ENCODE results near the gene PRSS53. TPM values are rescaled to one million over a fixed set of nuclear protein-coding genes. Genes with fewer than 3 reads are reported as not detected.

PRSS53 gene
- polyA plus RNA-seq, 3 donors = 0.44 to 0.82 (median 0.60) TPM

GRCh38 chr16:31061126-31061812 lies 27.5 kb downstream of the PRSS53 start:
- DNase-seq (ENCODE audit: low read depth in 3 of 3, low spot score in 2 of 3) = no peak

GRCh38 chr16:31055613-31056012 lies 33.1 kb downstream of the PRSS53 start:
- DNase-seq (ENCODE audit: low read depth in 3 of 3, low spot score in 2 of 3) = no peak

GRCh38 chr16:31052114-31052513 lies 36.6 kb downstream of the PRSS53 start:
- no peak for DNase-seq (ENCODE audit: low read depth in 3 of 3, low spot score in 2 of 3)

DNA sequence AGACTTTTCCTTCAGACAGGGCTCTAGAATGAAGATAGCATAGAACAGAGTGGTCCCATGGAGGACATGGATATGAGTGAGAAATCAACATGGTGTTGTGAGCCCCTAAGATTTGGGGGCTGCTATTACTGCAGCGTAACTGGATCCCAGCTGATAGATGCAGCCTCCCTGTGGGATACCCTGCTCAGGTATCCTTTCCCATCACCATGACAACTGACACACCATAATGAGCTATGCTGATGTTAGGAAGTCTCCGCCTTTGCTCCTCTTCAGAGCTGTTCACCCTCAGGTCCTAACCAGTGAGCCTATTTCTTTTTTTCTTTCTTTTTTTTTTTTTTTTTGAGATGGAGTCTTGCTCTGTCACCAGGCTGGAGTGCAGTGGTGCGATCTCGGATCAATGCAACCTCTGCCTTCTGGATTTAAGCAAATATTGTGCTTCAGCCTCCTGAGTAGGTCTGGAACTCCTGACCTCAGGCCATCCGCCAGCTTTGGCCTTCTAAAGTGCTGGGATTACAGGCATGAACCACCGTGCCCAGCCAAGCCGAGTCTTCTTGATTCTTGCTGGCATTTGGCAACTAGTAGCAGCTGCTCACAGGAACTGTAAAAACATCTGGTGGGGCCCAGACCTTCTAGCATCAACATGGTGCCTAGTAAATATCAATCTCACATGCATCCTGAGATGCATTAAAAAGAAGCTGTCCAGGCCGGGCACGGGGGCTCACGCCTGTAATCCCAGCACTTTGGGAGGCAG lies 38.3 kb downstream of the PRSS53 start:
- no peak for DNase-seq (ENCODE audit: low read depth in 3 of 3, low spot score in 2 of 3)

DNA sequence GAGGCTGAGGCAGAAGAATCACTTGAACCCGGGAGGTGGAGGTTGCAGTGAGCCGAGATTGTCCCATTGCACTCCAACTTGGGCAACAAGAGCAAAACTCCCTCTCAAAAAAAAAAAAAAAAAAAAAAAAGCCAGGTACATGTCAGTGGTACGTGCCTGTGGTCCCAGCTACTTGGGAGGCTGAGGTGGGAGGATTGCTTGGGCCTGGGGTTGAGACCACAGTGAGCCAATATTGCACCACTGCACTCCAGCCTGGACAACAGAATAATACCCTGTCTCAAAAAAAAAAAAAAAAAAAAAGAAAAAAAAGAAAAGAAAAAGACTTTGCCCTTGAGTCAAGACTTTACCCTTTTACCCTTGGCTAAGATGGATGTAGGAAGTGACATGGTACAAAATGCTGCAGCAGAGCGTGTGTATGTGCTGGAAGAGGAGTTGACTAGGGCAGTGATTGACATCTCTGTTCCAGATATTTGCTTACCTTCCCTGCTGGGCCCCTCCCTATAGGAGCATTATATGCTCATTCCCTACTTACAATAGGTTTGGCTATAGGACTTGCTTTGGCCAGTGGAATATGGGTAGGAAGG lies 44.8 kb downstream of the PRSS53 start:
- no peak for DNase-seq (ENCODE audit: low read depth in 3 of 3, low spot score in 2 of 3)

DNA sequence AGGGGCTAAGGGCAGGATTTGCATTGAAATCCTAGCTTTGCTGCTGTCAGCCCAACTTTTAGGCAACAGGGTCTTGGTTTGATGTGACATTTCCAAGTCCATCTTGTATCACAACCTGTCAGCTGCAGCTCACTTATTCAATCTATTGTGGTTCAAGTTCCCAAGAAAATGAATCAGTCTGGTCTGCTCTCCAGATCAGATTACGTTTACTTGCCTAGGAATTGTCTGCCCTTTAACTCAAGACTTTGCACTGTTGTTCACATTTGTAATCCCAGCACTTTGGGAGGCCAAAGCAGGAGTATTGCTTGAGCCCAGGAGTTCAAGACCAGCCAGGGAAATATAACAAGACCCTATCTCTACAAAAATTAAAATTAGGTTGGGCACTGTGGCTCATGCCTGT lies 45.4 kb downstream of the PRSS53 start:
- DNase-seq (ENCODE audit: low read depth in 3 of 3, low spot score in 2 of 3) = no peak

GRCh38 chr16:31042866-31043265 lies 45.9 kb downstream of the PRSS53 start:
- no peak for DNase-seq (ENCODE audit: low read depth in 3 of 3, low spot score in 2 of 3)

DNA sequence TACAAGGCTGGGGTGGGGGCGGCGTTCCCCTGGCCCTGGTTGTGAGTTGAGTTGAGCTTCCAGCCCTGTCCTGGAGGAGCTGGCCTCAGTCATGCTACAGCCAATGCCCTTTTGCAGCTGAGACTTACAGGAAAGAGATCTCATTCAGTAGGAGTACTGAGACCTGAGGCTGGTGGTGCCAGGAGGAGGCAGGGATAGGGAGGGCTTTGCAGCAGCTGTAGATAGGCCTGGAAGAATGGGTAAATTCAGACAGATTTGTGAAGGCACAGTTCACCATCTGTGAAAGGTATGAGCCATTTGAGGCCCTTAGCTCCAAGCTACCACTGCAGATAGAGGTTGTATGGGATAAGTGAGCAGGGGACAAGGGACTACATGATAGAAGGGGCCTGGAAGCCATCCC lies 49.8 kb downstream of the PRSS53 start:
- DNase-seq (ENCODE audit: low read depth in 3 of 3, low spot score in 2 of 3) = no peak

DNA sequence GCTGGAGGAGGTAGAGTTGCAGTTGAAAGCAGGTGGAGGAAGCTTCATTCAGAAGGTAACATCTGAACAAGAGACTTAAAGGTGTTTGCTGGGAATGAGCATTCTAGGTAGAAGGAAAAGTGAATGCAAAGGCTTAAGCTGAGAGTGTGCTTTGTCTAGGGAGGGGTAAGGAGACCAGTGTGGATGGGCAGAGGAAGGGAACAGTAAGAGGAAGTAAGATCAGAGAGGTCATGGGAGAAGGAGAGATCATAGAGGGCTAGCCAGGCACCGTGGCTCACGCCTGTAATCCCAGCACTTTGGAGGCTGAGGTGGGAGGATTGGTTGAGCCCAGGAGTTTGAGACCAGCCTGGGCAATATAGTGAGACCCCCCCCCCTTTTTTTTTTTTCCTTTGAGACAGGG lies 52.1 kb downstream of the PRSS53 start:
- DNase-seq (ENCODE audit: low read depth in 3 of 3, low spot score in 2 of 3) = no peak

DNA sequence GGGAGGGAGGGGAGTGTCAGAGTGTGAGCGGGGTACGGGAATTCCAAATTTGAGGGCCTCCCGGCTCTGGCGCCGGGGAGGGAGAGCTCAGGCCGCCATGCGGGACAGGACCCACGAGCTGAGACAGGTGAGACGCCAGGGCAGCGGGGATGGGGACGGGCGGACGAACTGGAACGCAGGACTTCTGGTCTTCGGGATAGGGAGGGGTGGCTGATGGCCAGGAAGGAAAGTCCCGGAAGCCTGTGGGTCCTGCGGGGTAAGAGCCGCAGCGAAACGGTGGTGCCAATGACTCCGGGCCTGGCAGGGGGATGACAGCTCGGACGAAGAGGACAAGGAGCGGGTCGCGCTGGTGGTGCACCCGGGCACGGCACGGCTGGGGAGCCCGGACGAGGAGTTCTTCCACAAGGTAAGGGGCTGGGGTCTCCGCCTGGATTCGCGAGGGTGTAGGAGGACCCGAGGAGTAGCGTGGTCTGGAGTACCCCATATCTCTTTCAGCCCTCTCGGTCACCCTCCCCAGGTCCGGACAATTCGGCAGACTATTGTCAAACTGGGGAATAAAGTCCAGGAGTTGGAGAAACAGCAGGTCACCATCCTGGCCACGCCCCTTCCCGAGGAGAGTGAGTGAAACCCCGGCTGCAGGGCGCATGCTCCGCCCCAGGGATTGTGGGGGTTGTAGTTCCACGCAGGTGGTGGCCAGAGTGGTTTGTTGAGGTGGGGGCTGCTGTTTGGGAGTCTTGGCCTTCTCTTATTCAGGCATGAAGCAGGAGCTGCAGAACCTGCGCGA lies 54.8 kb downstream of the PRSS53 start:
- peak in 2 of 3 donors; percentile 66 to 73 for DNase-seq (ENCODE audit: low read depth in 3 of 3, low spot score in 2 of 3)

Other genes with a start within 250 kb of the PRSS53 start
- gene BCL7C, start 194.9 kb downstream of the PRSS53 start, polyA plus RNA-seq (ENCODE audit: insufficient read length in 3 of 3) = 10 to 100 TPM; 35.8 to 40.7 (median 39.3) TPM
- 1 to 10 TPM; 6.7 to 7.4 (median 6.7) TPM for gene CTF1, start 192.3 kb downstream of the PRSS53 start, polyA plus RNA-seq (ENCODE audit: insufficient read length in 3 of 3)
- gene FBXL19, start 165.4 kb downstream of the PRSS53 start, polyA plus RNA-seq (ENCODE audit: insufficient read length in 3 of 3) = 10 to 100 TPM; 16.1 to 20.5 (median 18.0) TPM
- gene ORAI3, start 139.9 kb downstream of the PRSS53 start, polyA plus RNA-seq (ENCODE audit: insufficient read length in 3 of 3) = 10 to 100 TPM; 18.0 to 19.6 (median 19.2) TPM
- 10 to 100 TPM; 13.0 to 14.4 (median 13.2) TPM for gene SETD1A, start 131.2 kb downstream of the PRSS53 start, polyA plus RNA-seq (ENCODE audit: insufficient read length in 3 of 3)
- 1 to 10 TPM; 7.3 to 8.9 (median 8.3) TPM for gene HSD3B7, start 103.7 kb downstream of the PRSS53 start, polyA plus RNA-seq (ENCODE audit: insufficient read length in 3 of 3)
- gene STX1B, start 78.3 kb downstream of the PRSS53 start, polyA plus RNA-seq (ENCODE audit: insufficient read length in 3 of 3) = 1 to 10 TPM in 2 of 3 donors, under 1 TPM in 1; 0.89 to 1.3 (median 1.0) TPM
- 10 to 100 TPM; 33.9 to 36.1 (median 34.4) TPM for gene STX4, start 55.4 kb downstream of the PRSS53 start, polyA plus RNA-seq (ENCODE audit: insufficient read length in 3 of 3)
- gene ZNF668, start 14.7 kb downstream of the PRSS53 start, polyA plus RNA-seq (ENCODE audit: insufficient read length in 3 of 3) = 1 to 10 TPM; 3.2 to 4.1 (median 3.7) TPM
- 10 to 100 TPM; 10.8 to 11.9 (median 11.7) TPM for gene ZNF646, start 14.5 kb downstream of the PRSS53 start, polyA plus RNA-seq (ENCODE audit: insufficient read length in 3 of 3)
- 10 to 100 TPM; 65.6 to 75.1 (median 75.1) TPM for gene VKORC1, start 5.9 kb upstream of the PRSS53 start, polyA plus RNA-seq (ENCODE audit: insufficient read length in 3 of 3)
- gene BCKDK, start 19.4 kb upstream of the PRSS53 start, polyA plus RNA-seq (ENCODE audit: insufficient read length in 3 of 3) = 10 to 100 TPM; 32.4 to 37.6 (median 35.1) TPM
- gene KAT8, start 28.7 kb upstream of the PRSS53 start, polyA plus RNA-seq (ENCODE audit: insufficient read length in 3 of 3) = 10 to 100 TPM; 57.7 to 66.8 (median 58.0) TPM
- 10 to 100 TPM; 48.9 to 59.4 (median 52.4) TPM for gene PRSS8, start 46.8 kb upstream of the PRSS53 start, polyA plus RNA-seq (ENCODE audit: insufficient read length in 3 of 3)
- 1 to 10 TPM in 2 of 3 donors, under 1 TPM in 1; 0.78 to 1.4 (median 1.2) TPM for gene PRSS36, start 61.1 kb upstream of the PRSS53 start, polyA plus RNA-seq (ENCODE audit: insufficient read length in 3 of 3)
- 100 to 1,000 TPM; 627 to 720 (median 667) TPM for gene FUS, start 91.2 kb upstream of the PRSS53 start, polyA plus RNA-seq (ENCODE audit: insufficient read length in 3 of 3)
- gene PYCARD, start 113.8 kb upstream of the PRSS53 start, polyA plus RNA-seq (ENCODE audit: insufficient read length in 3 of 3) = 10 to 100 TPM in 1 of 3 donors, 1 to 10 TPM in 2; 8.1 to 10.7 (median 9.4) TPM
- gene TRIM72, start 125.2 kb upstream of the PRSS53 start, polyA plus RNA-seq (ENCODE audit: insufficient read length in 3 of 3) = under 1 TPM; 0.06 to 0.07 (median 0.06) TPM
- not detected for gene PYDC1, start 128.2 kb upstream of the PRSS53 start, polyA plus RNA-seq (ENCODE audit: insufficient read length in 3 of 3)
- gene ITGAM, start 171.0 kb upstream of the PRSS53 start, polyA plus RNA-seq (ENCODE audit: insufficient read length in 3 of 3) = 1 to 10 TPM; 1.5 to 2.0 (median 1.9) TPM